Endodermal cell (in vitro differentiated cells): ENCODE measurements around the gene LRRC27. TPM values are rescaled to one million over a fixed set of nuclear protein-coding genes. Genes with fewer than 3 reads are reported as not detected.
A peak's percentile ranks its signal among the peaks of the same experiment; 100 is the strongest.

Experiments
- DNase-seq: peaks from one replicate; pipeline ENCODE4 v3.0.0-alpha.2; 2017
- H3K27ac ChIP-seq: 2 replicates; pipeline ENCODE4 v1.5.1; 2013; ENCODE audit warnings: mild to moderate bottlenecking, low read depth, low read length, moderate library complexity
- H3K27me3 ChIP-seq: 2 replicates; pipeline ENCODE4 v1.6.1; 2013; ENCODE audit warnings: mild to moderate bottlenecking, low read length, moderate library complexity; ENCODE audit not compliant: insufficient read depth, control insufficient read depth, poor library complexity, severe bottlenecking
- H3K36me3 ChIP-seq: 2 replicates; pipeline ENCODE4 v1.7.0; 2013; ENCODE audit warnings: mild to moderate bottlenecking, low read length, moderate library complexity; ENCODE audit not compliant: control insufficient read depth, insufficient read depth
- H3K4me1 ChIP-seq: one replicate; pipeline ENCODE4 v1.7.0; 2013; ENCODE audit warnings: low read length; ENCODE audit not compliant: control insufficient read depth, insufficient read depth
- H3K4me3 ChIP-seq: 2 replicates; pipeline ENCODE4 v1.5.1; 2013; ENCODE audit warnings: mild to moderate bottlenecking, low read length, moderate library complexity
- H3K9ac ChIP-seq: 2 replicates; pipeline ENCODE4 v1.6.1; 2013; ENCODE audit warnings: mild to moderate bottlenecking, low read length, moderate library complexity; ENCODE audit not compliant: poor library complexity, severe bottlenecking; ENCODE audit errors: extremely low read depth
- H3K9me3 ChIP-seq: 2 replicates; pipeline ENCODE4 v1.6.1; 2013; ENCODE audit warnings: mild to moderate bottlenecking, low read length, moderate library complexity; ENCODE audit not compliant: control insufficient read depth
- H3K27ac Mint-ChIP-seq: 2 replicates; pipeline ENCODE4 v1.8.0; 2020; ENCODE audit warnings: mixed read lengths
- H3K27me3 Mint-ChIP-seq: 2 replicates; pipeline ENCODE4 v1.8.0; 2021; ENCODE audit warnings: mild to moderate bottlenecking, mixed read lengths; ENCODE audit not compliant: insufficient read depth
- H3K36me3 Mint-ChIP-seq: 2 replicates; pipeline ENCODE4 v1.8.0; 2020; ENCODE audit warnings: low read depth, mixed read lengths
- H3K4me1 Mint-ChIP-seq: 2 replicates; pipeline ENCODE4 v1.8.0; 2020; ENCODE audit warnings: mixed read lengths
- H3K4me3 Mint-ChIP-seq: 2 replicates; pipeline ENCODE4 v1.8.0; 2020; ENCODE audit warnings: mild to moderate bottlenecking, moderate library complexity, mixed read lengths
- H3K9me3 Mint-ChIP-seq: 2 replicates; pipeline ENCODE4 v1.8.0; 2020; ENCODE audit warnings: mild to moderate bottlenecking, mixed read lengths
- WGBS, 2 experiments: methylation state at CpG; one replicate each; pipeline versions ENCODE4 v1.1.5 to v1.1.7; 2013; ENCODE audit warnings: missing lambda C conversion rate in 2 of 2, mixed read lengths in 1 of 2; ENCODE audit not compliant: insufficient coverage in 1 of 2, insufficient read length in 1 of 2; 5-methylcytosine and 5-hydroxymethylcytosine counted together
- total RNA-seq, 2 donors: library from RNA; stranded (reverse); fragmentation: NEBNext Ultra II Directional in 1 of 2; extraction: Animal tissue kit (Norgen Biotek cat#: 25700) in 1 of 2; gene quantifications; 2 replicates in 1 of 2; 3 replicates in 1 of 2; pipeline ENCODE4 v1.2.1, GENCODE V29; 2021
- TF ChIP-seq, protein P1 (sequence below): fragments of 200-600 bp; sonication (generic); conservative IDR thresholded peaks from 2 replicates; pipeline ENCODE4 v1.5.0; 2021; ENCODE audit warnings: antibody characterized with exemption, mild to moderate bottlenecking

LRRC27 gene
- total RNA-seq, 2 donors from 2014 or later: 10.3 to 14.6 TPM

DNA sequence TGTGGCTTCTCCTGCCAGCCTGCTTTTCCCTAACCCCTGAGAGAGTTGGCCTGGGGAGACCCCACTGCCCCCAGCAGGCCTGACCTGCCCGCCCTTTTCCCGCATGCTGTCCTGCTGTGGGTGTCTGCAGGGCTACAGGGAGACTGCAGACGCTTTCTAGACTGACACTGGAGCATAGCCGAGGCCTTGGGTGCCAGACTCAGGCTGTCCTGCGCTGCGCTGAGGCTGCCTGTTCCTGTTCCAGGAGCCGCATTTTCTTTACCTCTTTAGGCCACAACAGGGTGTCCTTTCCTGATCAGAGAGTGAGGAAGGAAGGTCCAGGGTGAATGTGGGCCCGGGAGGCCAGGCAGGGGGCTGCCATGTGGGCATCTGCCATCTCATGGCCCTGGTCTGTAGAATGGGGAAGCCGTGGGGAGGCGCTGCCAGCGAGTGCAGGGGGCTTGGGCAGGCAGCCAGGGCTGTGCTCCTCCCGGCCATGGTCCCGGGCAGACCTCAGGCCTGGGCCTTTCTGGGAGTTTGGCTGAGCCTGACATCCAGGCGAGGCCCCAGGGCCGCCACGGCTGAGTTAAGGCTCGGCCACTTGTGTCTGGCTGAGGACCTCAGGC is 68.7 kb downstream of the LRRC27 start:
- no peak overlapping the region for H3K4me3 Mint-ChIP-seq
- no peaks in the 10 kb centered on the region for H3K9me3 Mint-ChIP-seq
- Histone ChIP-seq H3K4me1 (peaks cover 2% of the 10 kb centered on the region), H3K4me3 (no peak overlapping the region), H3K36me3 (no peaks in the 10 kb centered on the region), H3K27me3 (no peaks in the 10 kb centered on the region), H3K9ac (no peak overlapping the region), H3K9me3 (no peaks in the 10 kb centered on the region), H3K27ac (no peak overlapping the region)
- H3K4me1 Mint-ChIP-seq: peaks cover 6% of the 10 kb centered on the region
- H3K27me3 Mint-ChIP-seq: peaks cover 2% of the 10 kb centered on the region
- peak overlapping the region; percentile 72 for H3K27ac Mint-ChIP-seq
- DNase-seq: no peak
- WGBS, 2 experiments: 85 to 87% methylated on average over 13 to 17 of the region's 17 CpGs
- TF ChIP-seq, protein P1, sequence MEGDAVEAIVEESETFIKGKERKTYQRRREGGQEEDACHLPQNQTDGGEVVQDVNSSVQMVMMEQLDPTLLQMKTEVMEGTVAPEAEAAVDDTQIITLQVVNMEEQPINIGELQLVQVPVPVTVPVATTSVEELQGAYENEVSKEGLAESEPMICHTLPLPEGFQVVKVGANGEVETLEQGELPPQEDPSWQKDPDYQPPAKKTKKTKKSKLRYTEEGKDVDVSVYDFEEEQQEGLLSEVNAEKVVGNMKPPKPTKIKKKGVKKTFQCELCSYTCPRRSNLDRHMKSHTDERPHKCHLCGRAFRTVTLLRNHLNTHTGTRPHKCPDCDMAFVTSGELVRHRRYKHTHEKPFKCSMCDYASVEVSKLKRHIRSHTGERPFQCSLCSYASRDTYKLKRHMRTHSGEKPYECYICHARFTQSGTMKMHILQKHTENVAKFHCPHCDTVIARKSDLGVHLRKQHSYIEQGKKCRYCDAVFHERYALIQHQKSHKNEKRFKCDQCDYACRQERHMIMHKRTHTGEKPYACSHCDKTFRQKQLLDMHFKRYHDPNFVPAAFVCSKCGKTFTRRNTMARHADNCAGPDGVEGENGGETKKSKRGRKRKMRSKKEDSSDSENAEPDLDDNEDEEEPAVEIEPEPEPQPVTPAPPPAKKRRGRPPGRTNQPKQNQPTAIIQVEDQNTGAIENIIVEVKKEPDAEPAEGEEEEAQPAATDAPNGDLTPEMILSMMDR: no peak
- H3K36me3 Mint-ChIP-seq: peaks cover 2% of the 10 kb centered on the region

DNA sequence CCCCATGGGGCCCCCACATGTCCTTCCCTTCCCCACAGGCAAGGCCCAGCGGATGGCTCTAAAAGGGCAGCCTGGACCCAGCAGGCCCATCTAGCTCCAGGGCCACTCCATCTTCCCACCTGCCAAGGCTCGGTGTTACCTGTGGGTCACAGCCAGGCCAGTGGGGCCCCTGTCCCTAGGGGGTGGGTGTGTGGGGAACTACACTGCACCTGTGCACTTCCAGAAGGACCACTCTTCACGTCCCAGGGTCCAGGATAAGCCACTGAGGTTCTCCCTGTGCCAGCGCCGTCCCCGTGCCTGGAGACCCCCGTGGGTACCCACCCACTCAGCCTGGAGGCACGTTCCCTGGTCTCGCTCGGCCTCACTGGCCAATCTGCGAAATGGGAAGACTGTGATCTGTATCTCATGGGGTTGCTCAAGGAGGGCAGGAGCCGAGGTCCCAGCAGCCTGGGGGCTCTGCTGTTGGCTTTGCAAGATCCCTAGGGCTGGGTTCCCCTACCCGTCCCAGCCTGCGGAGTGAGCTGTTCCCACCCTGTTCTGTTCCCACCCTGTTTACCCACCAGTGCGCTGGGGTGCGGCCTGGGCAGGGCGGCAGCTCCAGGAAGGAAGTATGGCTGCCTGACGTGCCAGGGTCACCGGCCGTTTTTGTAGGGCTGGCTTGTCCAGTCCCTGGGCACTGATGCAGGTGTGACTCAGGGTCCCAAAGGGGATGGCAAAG is 69.6 kb downstream of the LRRC27 start:
- no peak for DNase-seq
- Histone ChIP-seq H3K36me3 (no peaks in the 10 kb centered on the region), H3K27me3 (no peaks in the 10 kb centered on the region), H3K4me1 (no peaks in the 10 kb centered on the region), H3K4me3 (no peak overlapping the region), H3K9me3 (no peaks in the 10 kb centered on the region), H3K9ac (no peak overlapping the region), H3K27ac (no peak overlapping the region)
- Mint-ChIP-seq H3K27me3 (peaks cover 2% of the 10 kb centered on the region), H3K4me1 (peaks cover 6% of the 10 kb centered on the region), H3K36me3 (peaks cover 7% of the 10 kb centered on the region), H3K9me3 (no peaks in the 10 kb centered on the region), H3K27ac (no peak overlapping the region), H3K4me3 (no peak overlapping the region)
- TF ChIP-seq, protein P1: no peak
- WGBS, 2 experiments: 92 to 94% methylated on average over 17 to 20 of the region's 20 CpGs

DNA sequence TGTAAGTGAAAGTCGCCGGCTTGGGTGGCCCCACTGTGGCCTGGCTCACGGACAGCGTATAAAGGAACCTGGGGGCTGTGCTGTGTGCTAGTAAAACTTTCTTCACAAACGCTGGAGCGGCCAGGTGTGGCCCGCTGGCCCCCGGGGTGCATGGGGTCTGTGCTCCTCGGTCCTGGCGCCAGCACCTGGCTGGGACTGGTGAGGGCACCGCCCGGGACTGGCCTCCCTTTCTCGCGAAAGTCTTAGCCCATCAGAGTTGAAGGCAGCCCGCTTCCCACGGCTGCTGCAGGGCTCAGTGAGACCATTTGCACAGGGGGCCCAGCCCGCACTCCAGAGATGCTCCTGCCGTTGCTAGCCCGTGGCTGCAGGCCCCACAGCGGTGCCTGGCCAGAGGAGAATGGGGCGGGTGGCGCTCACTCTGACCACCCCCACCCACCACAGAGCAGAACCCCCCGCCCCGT is 70.8 kb downstream of the LRRC27 start:
- Histone ChIP-seq H3K4me3 (no peak overlapping the region), H3K36me3 (no peaks in the 10 kb centered on the region), H3K27me3 (no peaks in the 10 kb centered on the region), H3K4me1 (no peaks in the 10 kb centered on the region), H3K9ac (no peak overlapping the region), H3K9me3 (no peaks in the 10 kb centered on the region), H3K27ac (no peak overlapping the region)
- no peak overlapping the region for H3K4me3 Mint-ChIP-seq
- H3K36me3 Mint-ChIP-seq: peaks cover 7% of the 10 kb centered on the region
- peak; percentile 45 for DNase-seq
- no peaks in the 10 kb centered on the region for H3K9me3 Mint-ChIP-seq
- peaks cover 10% of the 10 kb centered on the region for H3K4me1 Mint-ChIP-seq
- TF ChIP-seq, protein P1: no peak
- H3K27me3 Mint-ChIP-seq: no peaks in the 10 kb centered on the region
- WGBS, 2 experiments: 91 to 94% methylated on average over 22 to 24 of the region's 24 CpGs
- no peak overlapping the region for H3K27ac Mint-ChIP-seq
